Sigmoid colon (tissue), 7 donors: ENCODE measurements around the gene MAOA. TPM values are rescaled to one million over a fixed set of nuclear protein-coding genes. Genes with fewer than 3 reads are reported as not detected.

Source experiments
- DNase-seq: peaks from one replicate; pipeline ENCODE4 v3.0.0-alpha.2; 2019
- H3K27ac ChIP-seq, 4 donors: fragments of 200-600 bp; sonication (generic); one replicate each; pipeline ENCODE4 v1.5.1; 2016 to 2019; ENCODE audit warnings: mild to moderate bottlenecking in 1 of 4
- H3K27me3 ChIP-seq, 3 donors: fragments of 200-600 bp; sonication (generic); one replicate each; pipeline ENCODE4 v1.5.1; 2019; ENCODE audit warnings: mild to moderate bottlenecking in 1 of 3
- H3K36me3 ChIP-seq, 4 donors: fragments of 200-600 bp; sonication (generic); one replicate each; pipeline ENCODE4 v1.5.1; 2016 to 2019
- H3K4me1 ChIP-seq, 4 donors: fragments of 200-600 bp; sonication (generic); one replicate each; pipeline ENCODE4 v1.5.1; 2017 to 2019
- H3K4me3 ChIP-seq, 4 donors: fragments of 200-600 bp; sonication (generic); one replicate each; pipeline ENCODE4 v1.5.1; 2017 to 2019; ENCODE audit warnings: mild to moderate bottlenecking in 2 of 4, moderate library complexity in 1 of 4
- H3K9me3 ChIP-seq, 4 donors: fragments of 200-600 bp in 3 of 4; sonication (generic) in 3 of 4; one replicate each; pipeline versions ENCODE4 v1.5.1 to v1.6.1; 2013 to 2019
- EP300 ChIP-seq, 4 donors: sonication (generic); formaldehyde crosslinking; IDR thresholded peaks; one replicate each; pipeline ENCODE4 v1.6.1; 2017; ENCODE audit warnings: antibody characterized with exemption in 4 of 4
- POLR2A ChIP-seq, 2 donors: fragments of 450-650 bp; IDR thresholded peaks; one replicate each; pipeline ENCODE4 v1.6.1; 2016; ENCODE audit warnings: antibody characterized with exemption in 2 of 2, mild to moderate bottlenecking in 2 of 2, moderate library complexity in 2 of 2
- POLR2AphosphoS5 ChIP-seq, 4 donors: sonication (generic); formaldehyde crosslinking; IDR thresholded peaks; one replicate each; pipeline ENCODE4 v1.6.1; 2017; ENCODE audit warnings: antibody characterized with exemption in 4 of 4
- WGBS, 2 donors: extraction: QIAGEN DNeasy Blood & Tissue Kit; methylation state at CpG; one replicate each; pipeline ENCODE4 v1.1.7; 2013; 5-methylcytosine and 5-hydroxymethylcytosine counted together
- intact Hi-C: fragments of 100-400 bp; cut with DNase I; formaldehyde crosslinking; loops from one replicate; pipeline ENCODE4 v1.15.1; 2023
- polyA plus RNA-seq, 3 donors: library from polyadenylated mRNA; stranded (reverse); fragments of 200-250 nt; gene quantifications; one replicate each; pipeline ENCODE4 v1.2.3, GENCODE V29; 2013
- total RNA-seq, 4 donors: library from RNA; depleted of rRNA; stranded (reverse); fragments of >200 nt; gene quantifications; one replicate each; pipeline ENCODE4 v1.1.0, GENCODE V29; 2016
- TF ChIP-seq, protein P1 (sequence below), 4 experiments: fragments of 450-650 bp in 3 of 4; fragments of 200-600 bp in 1 of 4; IDR thresholded peaks; one replicate each; pipeline ENCODE4 v1.5.1; 2016 to 2019; ENCODE audit warnings: antibody characterized with exemption in 4 of 4, mild to moderate bottlenecking in 3 of 4, moderate library complexity in 2 of 4
- donor health status: healthy with polysubstance abuse.
- donor health status: Bipolar disorder and iron deficiency.
- donor health status: healthy.

Gene MAOA
- total and polyA plus RNA-seq, 7 donors: 116 to 230 (median 180) TPM

DNA sequence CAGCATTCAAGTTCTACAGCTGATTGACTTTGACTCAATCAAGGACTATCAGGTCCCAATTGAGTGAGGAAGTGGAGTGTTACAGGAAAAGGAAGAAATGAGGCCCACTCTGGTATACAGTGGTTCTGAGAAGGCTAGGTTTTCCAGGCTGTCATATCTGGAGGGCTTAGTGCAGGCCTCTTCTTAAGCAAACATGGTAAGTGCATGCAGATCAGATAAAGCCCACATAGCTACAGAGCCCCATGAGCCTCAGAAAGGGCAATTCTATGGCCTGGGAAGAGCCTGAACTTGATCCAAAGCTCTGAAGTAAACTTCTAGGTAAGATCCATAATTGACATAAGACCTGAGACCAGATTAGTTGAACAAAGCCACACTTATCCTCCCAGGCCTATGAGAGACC is 29.0 kb upstream of the MAOA start:
- H3K36me3 ChIP-seq: no peaks in the 10 kb centered on the region
- H3K4me1 ChIP-seq: no peaks in the 10 kb centered on the region
- H3K27ac ChIP-seq: no peak overlapping the region
- H3K9me3 ChIP-seq: no peaks in the 10 kb centered on the region
- no peak for TF ChIP-seq POLR2A (IDR thresholded peaks at IDR 0.05)
- no peak for TF ChIP-seq EP300 (IDR thresholded peaks at IDR 0.05)
- TF ChIP-seq POLR2AphosphoS5 (IDR thresholded peaks at IDR 0.05): no peak
- TF ChIP-seq, protein P1, sequence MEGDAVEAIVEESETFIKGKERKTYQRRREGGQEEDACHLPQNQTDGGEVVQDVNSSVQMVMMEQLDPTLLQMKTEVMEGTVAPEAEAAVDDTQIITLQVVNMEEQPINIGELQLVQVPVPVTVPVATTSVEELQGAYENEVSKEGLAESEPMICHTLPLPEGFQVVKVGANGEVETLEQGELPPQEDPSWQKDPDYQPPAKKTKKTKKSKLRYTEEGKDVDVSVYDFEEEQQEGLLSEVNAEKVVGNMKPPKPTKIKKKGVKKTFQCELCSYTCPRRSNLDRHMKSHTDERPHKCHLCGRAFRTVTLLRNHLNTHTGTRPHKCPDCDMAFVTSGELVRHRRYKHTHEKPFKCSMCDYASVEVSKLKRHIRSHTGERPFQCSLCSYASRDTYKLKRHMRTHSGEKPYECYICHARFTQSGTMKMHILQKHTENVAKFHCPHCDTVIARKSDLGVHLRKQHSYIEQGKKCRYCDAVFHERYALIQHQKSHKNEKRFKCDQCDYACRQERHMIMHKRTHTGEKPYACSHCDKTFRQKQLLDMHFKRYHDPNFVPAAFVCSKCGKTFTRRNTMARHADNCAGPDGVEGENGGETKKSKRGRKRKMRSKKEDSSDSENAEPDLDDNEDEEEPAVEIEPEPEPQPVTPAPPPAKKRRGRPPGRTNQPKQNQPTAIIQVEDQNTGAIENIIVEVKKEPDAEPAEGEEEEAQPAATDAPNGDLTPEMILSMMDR (IDR thresholded peaks at IDR 0.05): no peak
- H3K4me3 ChIP-seq: no peak overlapping the region
- no peaks in the 10 kb centered on the region for H3K27me3 ChIP-seq
- DNase-seq: no peak
- intact Hi-C loops: no loop called here

DNA sequence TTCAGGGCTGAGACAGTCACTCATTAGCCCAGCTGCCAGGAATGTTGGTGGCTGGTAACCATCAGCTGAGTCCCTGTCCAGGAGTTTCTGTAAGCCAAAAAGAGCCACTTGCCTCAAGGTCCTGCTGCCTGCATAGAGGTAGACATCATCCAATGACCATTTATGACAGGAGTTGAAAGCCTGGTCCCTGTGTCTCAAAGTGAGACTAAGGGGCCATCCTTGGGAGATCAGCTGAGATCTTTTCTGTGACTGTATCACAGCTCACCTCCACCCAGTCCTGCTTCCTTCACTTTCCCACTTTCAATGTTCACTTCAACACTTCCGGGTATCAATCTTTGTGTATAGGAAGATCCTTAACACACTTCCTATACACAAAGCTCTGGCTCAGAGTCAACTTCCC is 28.4 kb upstream of the MAOA start:
- no peaks in the 10 kb centered on the region for H3K27me3 ChIP-seq
- intact Hi-C loops: no loop called here
- H3K4me1 ChIP-seq: no peaks in the 10 kb centered on the region
- no peak for DNase-seq
- H3K4me3 ChIP-seq: no peak overlapping the region
- no peaks in the 10 kb centered on the region for H3K36me3 ChIP-seq
- WGBS, 2 donors: 23 to 72% methylated on average over 1 of the region's 1 CpG
- H3K9me3 ChIP-seq: no peaks in the 10 kb centered on the region
- no peak for TF ChIP-seq EP300 (IDR thresholded peaks at IDR 0.05)
- TF ChIP-seq POLR2A (IDR thresholded peaks at IDR 0.05): no peak
- no peak for TF ChIP-seq POLR2AphosphoS5 (IDR thresholded peaks at IDR 0.05)
- no peak overlapping the region for H3K27ac ChIP-seq

DNA sequence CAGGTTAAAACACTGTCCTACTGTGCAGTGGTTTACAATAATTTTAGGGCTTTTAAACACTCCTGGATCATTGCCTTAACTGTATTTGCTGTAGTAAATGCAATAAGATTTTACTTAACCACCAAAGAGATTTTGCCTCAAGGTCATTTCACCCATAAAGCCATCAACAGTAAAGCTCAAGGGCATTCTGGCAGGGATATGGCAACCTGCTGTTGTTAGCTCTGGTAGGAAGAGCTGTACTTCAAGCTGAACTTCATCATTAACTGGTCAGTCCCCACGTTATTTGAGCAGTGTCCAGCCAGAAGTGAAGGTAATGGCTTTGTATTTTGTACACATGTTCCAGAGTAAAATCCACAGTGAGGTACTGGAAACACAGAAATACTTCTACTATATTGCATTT is 26.9 kb upstream of the MAOA start:
- no peaks in the 10 kb centered on the region for H3K27me3 ChIP-seq
- WGBS, 2 donors: 8 to 49% methylated on average over 1 of the region's 1 CpG
- H3K36me3 ChIP-seq: no peaks in the 10 kb centered on the region
- intact Hi-C loops: no loop called here
- no peak for DNase-seq
- no peak overlapping the region for H3K27ac ChIP-seq
- no peaks in the 10 kb centered on the region for H3K9me3 ChIP-seq
- H3K4me3 ChIP-seq: no peak overlapping the region
- H3K4me1 ChIP-seq: no peaks in the 10 kb centered on the region
- TF ChIP-seq POLR2AphosphoS5 (IDR thresholded peaks at IDR 0.05): no peak

DNA sequence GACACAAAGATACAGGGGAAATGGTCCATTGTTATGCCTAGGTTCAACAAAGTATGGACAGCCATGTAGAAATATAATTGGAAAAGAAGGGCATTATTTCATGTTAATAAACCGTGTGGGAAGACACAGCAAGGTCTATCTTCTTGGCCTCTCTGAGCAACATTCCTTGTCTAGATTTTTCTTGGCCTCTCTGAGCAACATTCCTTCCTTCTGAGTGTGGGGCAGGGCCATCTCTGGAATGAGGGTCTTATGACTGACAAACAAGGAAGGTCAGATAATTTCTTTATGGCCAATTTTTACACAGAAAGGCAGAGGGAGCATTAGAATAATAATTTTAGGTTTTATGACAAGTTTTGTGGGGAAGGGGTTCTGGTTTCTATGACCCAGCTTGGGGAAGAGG is 24.3 kb upstream of the MAOA start:
- 93 to 95% methylated on average over 1 of the region's 1 CpG for WGBS, 2 donors

DNA sequence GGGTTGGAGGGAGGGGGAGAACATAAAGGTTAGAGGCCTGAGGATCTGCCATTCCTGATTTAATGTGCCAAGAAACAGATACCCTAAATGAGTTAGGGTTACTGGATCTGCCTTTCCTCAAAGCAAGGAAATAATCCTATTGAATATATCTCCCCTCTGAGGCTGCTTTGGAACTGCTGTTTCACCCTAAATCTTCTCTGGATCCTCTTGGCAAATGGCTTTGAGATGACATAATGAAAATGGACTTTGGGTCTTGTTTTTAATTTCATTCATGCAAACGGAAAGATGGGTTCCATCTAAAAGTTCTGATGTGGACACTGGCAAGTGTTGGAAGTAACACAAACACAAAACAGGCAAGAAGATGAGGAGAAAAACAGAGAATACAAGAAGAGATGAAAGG is 23.0 kb upstream of the MAOA start:
- 42 to 69% methylated on average over 1 of the region's 1 CpG for WGBS, 2 donors
- Histone ChIP-seq H3K4me3 (no peak overlapping the region), H3K9me3 (no peaks in the 10 kb centered on the region), H3K4me1 (no peaks in the 10 kb centered on the region), H3K27ac (no peak overlapping the region), H3K36me3 (no peaks in the 10 kb centered on the region), H3K27me3 (no peaks in the 10 kb centered on the region)
- TF ChIP-seq EP300 (IDR thresholded peaks at IDR 0.05) (no peak), POLR2AphosphoS5 (IDR thresholded peaks at IDR 0.05) (no peak), POLR2A (IDR thresholded peaks at IDR 0.05) (no peak)
- TF ChIP-seq, protein P1 (IDR thresholded peaks at IDR 0.05): no peak
- DNase-seq: no peak
- intact Hi-C loops: no loop called here

More for the DNA sequence above, 24.3 kb upstream of the MAOA start:
- H3K4me3 ChIP-seq: no peak overlapping the region
- intact Hi-C loops: no loop called here
- H3K27ac ChIP-seq: no peak overlapping the region
- H3K9me3 ChIP-seq: no peaks in the 10 kb centered on the region
- H3K36me3 ChIP-seq: no peaks in the 10 kb centered on the region
- no peaks in the 10 kb centered on the region for H3K4me1 ChIP-seq
- H3K27me3 ChIP-seq: no peaks in the 10 kb centered on the region
- no peak for DNase-seq
- TF ChIP-seq, protein P1 (IDR thresholded peaks at IDR 0.05): no peak
- TF ChIP-seq POLR2A (IDR thresholded peaks at IDR 0.05) (no peak), POLR2AphosphoS5 (IDR thresholded peaks at IDR 0.05) (no peak), EP300 (IDR thresholded peaks at IDR 0.05) (no peak)

DNA sequence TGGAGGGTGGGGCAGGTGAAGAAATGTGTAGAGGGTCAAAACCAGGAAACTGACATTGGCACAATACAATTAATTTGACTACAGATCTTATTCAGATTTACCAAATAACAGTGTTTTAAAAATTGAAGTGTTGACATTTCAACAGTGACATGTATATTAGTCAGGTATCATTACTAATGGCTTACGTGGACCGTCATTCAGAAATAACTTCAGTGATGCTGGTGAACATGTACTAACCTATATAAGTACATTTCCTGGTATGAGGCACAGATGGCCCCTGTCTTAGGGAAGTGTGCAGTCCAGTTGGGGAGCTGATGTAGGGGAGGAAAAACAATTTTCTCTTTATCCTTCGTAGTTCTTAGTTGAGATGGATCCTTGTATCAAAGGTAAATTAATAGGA is 22.3 kb upstream of the MAOA start:
- intact Hi-C loops: no loop called here
- TF ChIP-seq, protein P1 (IDR thresholded peaks at IDR 0.05): no peak
- TF ChIP-seq EP300 (IDR thresholded peaks at IDR 0.05): no peak
- TF ChIP-seq POLR2AphosphoS5 (IDR thresholded peaks at IDR 0.05): no peak
- no peak for TF ChIP-seq POLR2A (IDR thresholded peaks at IDR 0.05)
- no peaks in the 10 kb centered on the region for H3K4me1 ChIP-seq
- no peaks in the 10 kb centered on the region for H3K27me3 ChIP-seq
- H3K9me3 ChIP-seq: no peaks in the 10 kb centered on the region
- 60 to 95% methylated on average over 3 of the region's 3 CpGs for WGBS, 2 donors
- no peaks in the 10 kb centered on the region for H3K36me3 ChIP-seq
- H3K27ac ChIP-seq: no peak overlapping the region
- no peak overlapping the region for H3K4me3 ChIP-seq
- DNase-seq: no peak
